ENCODE measurements around the gene RASGEF1B.
A peak's percentile ranks its signal among the peaks of the same experiment; 100 is the strongest.
"Not testable (repeated sequence)": the region's sequence is repeated elsewhere in the genome, so short reads cannot be mapped to it uniquely, and the experiment has no call there.

The RASGEF1B gene

DNA sequence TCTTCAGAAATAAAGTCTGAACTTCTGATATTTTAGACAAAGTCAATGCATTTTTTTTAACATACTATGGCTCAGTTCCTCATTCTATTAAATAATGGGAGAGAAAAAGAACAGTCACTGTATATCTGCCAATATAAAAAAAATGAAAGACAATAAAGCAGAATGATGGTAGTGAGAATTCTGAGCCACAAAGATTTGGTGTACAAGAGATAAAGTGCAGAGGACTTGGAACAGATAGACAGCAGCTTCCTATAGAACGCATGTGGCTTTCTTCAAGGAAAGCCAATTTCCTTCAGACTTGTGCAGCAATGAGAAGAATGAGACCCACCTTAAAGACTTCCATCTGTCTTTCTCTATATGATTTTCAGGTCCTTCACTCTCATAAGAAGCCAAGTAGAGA, 39.7 kb downstream of the RASGEF1B start:
- no peak for DNase-seq

DNA sequence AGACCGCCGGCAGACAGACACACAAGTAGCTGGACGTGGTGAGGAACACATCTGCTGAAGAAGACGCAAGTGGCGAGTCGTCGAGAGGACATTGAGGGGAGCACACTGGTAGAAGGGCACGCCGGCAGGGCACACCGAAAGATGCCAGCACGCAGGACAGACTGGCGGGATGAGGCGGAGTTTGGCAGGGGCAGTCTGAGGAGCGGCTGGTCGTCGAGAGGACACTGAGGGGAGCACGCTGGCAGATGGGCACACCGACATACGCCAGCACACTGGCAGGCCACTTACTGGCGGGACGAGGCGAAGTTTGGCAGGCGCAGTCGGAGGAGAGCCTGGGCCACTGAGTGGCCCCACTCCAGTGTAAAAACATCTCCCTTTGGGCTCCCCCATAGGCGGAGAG, 42.1 kb downstream of the RASGEF1B start:
- no peak for DNase-seq

DNA sequence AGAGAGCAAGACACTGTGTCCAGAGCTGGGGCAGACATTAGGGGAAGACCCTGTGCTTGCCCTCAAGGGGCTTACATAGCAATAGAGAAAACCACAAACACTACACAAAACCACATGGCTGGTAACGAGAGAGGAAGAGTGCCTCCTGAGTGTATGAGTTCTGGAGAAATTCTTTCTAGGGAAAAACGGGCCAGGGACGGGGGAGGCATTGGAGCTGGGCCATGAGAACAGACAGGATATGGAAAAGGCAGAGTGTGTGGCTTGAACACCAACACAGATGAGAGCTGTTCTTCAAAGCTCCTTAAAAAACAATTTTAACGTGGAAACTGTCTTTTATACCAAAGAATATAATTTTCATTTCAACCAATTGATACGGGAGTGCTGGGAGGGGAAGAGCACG, 42.7 kb downstream of the RASGEF1B start:
- DNase-seq, result no peak

DNA sequence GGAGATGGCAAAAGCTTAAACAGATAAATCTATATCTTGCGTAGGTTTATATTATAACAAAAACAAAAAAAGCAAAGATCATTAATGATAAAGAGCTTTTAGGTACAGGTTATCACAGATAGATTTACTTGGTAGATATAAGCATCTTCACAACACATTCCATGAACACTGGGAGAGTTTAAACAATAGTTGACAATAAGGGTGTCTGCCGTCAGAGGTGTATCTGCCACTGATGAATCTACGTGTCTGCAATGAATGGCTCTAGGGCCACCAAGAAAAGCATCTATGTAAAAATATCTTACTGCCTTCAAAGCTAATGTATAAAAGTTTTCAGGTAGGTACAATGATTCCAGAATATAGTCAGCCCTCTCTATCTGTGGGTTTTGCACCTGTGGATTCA, 43.7 kb downstream of the RASGEF1B start:
- no peak for DNase-seq

DNA sequence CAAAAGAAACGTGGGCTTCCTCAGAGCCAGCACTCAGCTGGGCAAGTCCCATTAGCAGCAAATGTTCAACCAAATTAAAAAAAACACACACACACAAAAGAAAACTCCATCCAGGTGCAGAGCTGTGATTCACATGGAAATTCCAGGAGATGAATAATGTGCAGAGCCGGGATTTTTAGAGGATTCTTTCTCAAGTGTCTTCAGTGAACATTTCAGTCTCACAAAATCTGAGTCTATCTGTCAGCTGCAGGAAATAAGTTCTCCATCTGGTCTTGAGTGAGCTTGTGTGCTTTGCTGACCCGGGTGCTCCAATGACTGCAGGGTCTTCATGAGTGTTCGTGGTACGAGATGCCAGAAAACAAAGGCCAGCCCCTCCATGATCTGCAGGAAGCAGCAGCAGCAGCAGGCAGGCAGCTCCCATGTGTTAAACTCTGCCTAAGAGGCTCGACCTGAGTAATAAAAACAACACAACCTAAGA, 44.3 kb downstream of the RASGEF1B start:
- no peak for DNase-seq

DNA sequence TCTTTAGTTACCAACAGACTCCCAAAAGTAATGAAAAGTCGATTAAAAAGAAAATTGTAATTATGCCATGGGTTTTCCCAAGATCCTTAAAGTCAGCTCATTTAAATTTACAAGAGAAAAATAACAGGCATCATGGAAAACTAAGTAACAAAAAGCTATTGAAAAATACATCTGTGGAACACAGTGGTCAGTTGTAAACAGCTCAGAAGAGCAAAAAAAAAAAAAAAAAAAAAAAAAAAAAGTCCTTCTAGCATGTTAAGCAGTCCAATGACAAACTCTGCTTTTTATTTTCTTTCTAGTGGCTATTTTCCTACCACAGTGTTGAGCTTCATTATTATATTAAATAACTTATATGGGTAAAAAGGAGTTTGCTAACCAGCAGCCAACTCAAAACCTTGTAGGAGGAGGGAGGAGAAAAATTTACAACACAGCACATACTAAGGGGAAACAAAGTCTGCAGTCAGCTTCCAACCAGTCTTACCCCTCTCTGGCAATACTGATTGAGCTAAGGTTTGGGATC, 44.9 kb downstream of the RASGEF1B start:
- no peak for DNase-seq

DNA sequence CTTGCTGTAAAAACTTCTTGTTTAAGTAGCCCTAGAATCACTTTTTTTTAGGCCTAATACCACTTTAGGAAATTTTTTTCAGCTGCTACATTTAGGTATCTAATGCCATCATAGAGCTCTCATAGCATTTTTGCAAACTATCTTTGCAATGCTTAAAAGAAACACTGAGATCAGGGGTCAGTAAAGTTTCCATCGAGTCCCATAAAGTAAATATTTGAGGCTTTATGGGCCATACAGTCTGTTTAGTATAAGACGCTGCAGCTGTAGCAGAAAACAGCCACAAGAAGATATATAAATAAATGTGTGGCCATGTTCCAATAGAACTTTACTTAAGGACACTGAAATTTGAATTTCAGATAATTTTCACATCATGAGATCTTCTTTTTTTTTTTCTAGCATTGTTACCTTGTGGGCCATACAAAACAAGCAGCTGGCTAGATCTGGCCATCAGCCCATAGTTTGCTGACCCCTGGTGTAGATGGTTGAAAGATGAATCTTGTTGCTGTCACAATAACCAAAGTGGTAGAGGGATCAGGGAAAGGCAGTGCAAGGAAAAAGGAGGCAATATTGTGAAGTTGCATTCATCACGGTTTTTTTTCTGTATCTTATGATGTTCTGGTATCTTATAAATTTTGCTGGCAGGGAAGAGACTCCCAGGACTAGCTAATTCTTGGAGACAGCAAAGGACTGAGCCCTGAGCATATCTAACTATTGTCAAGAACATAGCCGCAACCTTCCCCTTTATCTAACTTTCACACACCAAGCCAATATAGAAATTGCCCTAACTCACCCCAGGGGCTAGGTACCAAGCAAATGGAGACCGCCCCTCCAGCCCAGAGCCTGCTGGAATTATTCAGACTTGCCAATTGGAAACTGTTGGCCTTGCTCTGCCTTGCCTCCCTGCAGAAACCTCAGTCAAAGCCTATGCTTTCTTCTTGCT, 46.6 kb downstream of the RASGEF1B start:
- DNase-seq, result no peak

DNA sequence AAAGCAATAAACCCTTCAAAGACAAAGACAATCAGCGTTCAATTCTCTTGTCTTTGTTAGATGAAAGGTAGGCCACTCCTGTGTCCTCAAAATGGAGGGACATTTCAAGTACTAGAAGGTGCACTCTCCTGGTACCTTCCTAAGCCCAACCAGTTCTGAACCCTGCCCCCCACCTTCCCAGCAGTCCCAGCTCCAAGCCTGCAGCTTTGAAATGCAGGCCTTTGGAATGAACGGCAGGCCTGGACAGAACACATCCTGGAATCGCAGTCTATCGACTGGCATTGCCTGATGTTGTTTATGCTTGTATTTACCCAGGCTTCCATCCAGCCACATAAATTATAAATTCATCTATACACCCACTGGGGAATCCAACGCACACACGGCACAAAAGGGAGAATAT, 47.4 kb downstream of the RASGEF1B start:
- DNase-seq, result no peak

DNA sequence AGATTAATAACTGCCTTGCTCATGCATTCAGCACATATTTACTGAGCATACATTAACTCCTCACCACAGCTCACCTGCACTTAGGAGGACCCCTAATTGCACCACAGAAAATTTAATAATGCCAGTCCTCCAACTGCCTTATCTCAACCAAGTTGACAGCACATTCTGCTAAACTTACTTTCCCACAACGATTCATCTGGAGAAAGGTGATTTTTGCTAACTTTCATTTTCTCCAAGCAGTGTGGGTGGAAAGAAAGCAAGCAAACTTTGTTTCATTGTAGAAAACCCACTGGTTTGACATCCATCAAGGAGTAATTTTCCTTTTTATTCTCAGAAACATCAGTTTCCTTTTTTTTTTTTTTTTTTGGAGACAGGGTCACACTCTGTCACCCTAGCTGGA, 49.1 kb downstream of the RASGEF1B start:
- peak in 1 of 4 experiments; percentile 28 for DNase-seq

DNA sequence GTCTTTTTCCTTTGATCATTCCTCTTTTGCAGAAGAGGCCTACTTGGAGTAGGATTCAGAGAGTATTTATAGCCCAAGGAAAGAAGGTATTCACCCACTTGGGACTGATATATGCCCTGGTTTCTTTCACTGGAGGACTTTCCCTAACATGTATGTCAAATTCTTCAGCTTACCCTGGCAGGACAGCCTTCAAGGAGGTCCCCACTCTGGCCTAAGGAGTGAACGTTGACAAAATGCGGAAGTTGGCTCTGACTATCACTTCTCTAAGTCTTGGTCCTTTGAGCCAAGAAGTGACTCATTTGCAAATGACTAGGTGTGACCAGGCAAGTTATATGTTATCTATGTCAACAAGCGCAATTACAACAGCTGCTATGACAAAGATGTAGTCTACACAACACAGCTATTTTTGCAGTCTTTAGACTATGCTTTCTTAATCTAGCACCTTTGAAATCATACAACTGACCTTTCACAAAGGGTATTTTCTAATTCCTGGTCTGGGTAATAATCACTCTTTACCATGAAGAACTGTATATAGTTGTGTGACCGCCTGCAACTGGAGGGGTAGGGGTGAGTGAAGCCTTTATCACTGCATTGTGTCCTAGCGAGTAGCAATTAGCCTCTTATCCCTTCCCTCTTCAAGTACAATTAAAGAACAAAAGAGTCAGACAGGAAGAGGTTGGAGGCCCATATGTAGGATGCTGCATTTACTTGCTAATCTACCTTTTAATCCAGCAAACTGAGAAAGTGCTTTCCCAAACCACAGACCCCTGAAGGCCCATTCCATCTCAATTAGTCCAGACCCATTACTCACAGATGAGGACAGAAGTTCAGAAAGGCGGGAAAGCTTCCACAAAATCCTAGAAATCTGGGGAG, 50.1 kb downstream of the RASGEF1B start:
- peak; percentile 84 to 97 (median 91) for DNase-seq

DNA sequence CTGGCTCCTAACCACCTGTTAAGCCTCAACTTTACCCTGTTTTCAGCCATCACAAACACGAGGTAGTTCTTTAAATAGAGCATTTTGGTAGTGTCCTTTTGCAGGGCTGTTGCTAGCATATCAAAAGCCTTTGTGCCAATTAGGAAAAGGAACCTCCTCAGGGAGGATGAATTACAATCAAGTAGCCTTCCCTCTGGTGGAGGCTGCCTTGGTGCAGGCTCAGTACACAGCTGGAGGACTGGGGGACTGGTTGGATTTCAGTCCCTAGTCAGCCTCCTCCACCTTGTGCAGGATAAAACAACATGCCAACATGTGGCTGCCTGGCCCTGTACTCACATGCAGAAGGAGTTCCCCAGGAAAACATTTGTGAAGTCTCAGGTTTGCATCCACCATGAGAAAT, 53.1 kb downstream of the RASGEF1B start:
- peak in 1 of 4 experiments; percentile 40 for DNase-seq

DNA sequence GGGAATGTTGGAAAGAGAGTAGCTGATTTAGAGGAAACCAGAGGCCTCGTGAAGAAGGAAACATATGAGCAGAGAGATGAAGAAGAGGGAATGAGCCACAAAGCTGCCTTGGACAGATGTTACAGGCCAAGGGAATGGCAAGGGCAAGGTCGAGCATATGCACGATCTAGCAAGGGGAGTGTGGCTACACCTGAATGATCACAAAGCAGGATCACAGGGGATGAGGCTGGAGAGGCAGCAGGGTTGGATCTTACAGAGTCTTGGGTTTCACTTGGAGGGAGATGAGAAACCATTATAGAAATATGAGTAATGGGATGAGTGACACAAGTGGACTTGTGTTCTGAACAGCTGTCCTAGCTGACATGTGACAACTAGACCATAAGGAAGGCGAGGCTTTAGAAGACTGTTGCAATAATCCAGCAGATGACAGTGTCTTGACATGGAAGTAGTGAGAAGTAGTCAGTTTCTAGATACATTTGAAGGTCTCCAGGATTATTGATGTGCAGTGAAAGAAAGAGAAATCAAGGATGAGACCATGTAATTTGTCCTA, 58.7 kb downstream of the RASGEF1B start:
- peak; percentile 54 to 90 (median 75) for DNase-seq

DNA sequence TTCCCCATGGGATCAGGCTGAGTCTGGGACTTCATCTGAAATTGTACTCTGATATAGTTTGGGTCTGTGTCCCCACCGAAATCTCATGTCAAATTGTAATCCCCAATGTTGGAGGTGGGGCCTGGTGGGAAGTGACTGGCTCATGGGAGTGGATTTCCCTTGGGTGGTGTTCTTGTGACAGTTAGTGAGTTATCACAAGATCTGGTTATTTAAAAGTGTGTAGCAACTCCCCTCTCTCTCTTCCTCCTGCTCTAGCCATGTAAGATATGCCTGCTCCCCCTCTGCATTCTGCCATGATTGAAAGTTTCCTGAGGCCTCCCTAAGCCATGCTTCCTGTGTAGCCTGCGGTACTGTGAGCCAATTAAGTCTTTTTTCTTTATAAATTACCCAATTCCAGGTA, 61.0 kb downstream of the RASGEF1B start:
- DNase-seq, result peak; percentile 45 to 77 (median 68)

DNA sequence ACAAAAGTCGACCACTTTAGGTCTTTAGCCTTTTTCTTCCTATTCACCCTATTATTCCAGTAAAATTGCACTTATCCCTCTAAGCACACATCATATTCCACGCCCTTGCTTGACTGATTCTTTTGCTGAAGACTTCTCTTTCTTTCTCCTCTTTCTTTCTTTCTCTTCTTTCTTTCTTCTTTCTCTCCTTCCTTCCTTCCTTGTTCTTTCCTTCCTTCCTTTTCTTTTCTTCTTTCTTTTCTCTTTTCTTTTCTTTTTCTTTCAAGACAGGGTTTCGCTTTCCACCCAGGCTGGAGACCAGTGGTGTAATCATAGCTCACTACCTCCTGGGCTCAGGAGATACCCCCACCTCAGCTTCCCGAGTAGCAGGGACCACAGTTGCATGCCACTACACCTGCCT, 61.9 kb downstream of the RASGEF1B start:
- DNase-seq, result no peak

DNA sequence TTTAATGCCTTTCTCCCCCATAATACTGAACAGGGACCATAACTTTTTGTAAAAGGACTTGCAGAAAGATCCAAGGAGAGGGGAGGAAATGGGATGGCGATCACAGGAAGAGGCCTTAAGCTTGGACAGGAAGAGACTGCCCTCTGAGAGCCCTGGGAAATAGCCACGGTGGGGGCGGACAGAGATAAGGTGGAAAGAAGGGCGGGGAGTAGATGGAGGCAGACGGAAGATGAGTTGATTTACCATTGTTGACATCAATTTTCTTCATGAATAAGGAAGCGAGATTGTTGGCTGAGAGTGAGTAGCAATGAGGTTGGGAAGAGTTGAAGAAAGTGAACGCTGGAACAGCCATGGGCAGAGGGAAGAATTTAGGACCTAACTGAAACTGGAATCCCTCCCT, 63.4 kb downstream of the RASGEF1B start:
- no peak for DNase-seq

DNA sequence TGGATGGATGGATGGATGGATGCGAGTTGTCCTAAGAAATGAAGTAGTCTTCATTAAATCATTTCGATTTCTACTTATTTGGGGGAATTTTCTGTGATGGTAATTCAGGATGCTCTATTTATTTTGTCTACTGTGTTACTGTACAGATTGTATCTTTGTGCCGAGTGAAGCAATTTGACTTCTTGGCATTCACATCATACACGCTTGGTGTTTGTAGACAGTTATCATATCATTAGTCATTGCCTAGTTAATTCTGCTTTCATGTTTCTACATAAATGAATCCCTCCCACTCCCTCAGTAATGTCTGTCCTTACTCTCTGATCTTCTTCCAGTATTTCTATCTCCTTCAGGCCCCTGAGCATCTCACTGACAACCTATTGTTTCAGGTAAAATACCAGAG, 64.0 kb downstream of the RASGEF1B start:
- peak in 2 of 4 experiments; percentile 34 to 43 for DNase-seq

DNA sequence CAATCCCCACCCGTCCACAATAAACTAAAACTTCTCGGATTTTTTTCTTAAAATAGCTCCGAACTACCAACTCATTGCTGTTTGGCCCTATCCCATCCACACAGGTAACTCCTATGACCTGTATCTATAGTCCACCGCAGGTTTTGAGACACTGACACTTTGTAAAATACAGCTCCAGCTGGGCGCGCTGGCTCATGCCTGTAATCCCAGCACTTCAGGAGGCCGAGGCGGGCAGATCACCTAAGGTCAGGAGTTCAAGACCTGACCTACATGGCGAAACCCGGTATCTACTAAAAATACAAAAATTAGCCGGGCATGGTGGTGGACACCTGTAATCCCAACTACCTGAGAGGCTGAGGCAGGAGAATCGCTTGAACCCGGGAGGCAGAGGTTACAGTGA, 65.2 kb downstream of the RASGEF1B start:
- not testable (repeated sequence) for DNase-seq

DNA sequence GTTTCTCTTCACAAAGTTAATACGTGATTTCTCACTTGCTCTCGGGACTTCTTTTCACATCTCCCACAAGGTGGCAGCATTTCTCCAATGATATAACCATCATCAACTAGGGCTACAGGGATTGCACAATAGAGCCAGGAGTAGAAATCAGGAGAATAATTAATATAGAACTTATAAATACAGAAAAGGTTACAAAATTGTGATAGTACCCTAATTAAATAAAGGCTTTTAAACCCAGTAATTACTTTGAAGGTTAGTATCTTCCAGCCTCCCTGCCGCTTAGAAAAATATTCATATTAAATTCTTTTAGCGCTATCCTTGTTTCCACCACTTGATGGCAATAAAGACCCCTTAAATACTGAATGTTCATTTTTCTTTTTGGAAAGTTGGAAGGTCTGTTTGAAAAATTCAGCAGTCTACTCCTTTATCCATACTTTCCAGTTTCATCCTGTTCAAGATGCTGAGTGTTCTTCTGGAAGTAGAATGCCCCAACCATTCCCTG, 65.8 kb downstream of the RASGEF1B start:
- peak; percentile 62 to 95 (median 86) for DNase-seq

DNA sequence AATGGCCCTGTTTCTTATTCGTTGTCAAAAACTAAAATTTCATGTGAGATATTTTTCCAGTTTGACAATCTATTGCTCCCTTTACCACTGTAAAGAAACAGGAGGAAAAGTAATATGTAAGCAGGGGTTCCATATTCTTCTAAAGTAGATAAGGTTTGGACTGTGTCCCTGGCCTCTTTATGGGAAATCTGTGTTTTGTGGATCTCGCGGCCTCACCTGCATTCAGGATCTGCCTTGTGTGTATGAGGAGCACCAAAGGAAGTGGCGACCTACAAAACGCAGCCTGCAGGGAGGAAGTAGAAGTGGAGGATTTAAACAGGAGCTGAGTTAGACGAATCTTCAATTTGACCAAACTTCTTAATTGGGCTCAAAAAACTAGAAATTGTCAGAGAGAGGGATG, 67.0 kb downstream of the RASGEF1B start:
- DNase-seq, result no peak

DNA sequence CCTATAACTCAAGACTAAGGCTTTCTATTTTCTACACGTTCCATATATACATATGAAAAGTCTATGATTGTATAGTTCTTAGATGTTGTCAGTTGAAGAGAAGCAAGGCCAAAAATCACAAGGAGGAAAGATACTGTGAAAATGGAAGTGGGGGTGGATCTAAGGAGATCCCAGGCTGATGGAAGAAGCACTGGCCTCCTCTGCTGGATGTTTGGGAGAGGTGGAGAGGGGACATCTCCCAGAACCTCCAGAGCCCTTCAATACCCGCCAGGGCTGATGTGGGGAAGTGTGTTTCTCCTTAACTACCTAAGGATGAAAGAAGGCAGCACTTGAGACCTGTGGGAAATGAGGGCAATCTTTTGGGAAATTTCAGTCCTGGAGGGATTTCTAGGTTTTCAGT, 67.4 kb downstream of the RASGEF1B start:
- no peak for DNase-seq

DNA sequence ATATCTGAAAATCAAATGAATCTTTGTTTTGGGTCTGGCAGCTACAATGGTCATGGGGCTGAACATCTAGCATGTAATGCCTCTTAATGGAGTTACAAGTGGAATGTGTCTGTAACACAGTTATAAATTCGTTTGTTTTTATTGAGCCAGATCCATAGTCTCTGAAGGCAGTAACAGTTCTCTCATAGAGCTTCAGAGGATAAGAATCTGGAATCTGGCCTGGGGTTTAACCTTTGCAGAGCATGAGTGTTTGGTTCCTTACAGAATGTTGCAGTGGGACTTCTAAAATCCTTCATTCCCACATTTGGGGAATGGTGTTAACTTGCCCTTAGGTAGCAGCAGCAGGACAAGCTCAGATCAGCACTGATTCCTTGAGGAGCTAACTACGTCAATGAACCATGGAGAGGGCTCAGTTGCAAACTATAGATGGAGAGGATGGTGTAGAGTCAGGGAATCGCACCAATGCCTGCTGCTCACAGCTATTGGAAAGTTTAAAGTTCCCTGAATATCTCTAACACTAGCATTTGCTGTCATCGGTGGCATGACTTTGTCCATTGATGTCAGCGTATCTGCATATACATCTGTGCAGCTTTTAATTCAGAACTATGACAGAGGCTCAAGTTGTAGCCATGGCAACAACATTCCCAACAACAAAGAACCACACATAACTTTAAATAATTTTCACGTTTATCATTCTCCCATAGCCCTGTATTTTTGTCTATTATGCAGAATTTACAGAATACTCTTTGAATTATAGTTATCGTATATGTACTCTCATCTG, 72.2 kb downstream of the RASGEF1B start:
- no peak for DNase-seq

DNA sequence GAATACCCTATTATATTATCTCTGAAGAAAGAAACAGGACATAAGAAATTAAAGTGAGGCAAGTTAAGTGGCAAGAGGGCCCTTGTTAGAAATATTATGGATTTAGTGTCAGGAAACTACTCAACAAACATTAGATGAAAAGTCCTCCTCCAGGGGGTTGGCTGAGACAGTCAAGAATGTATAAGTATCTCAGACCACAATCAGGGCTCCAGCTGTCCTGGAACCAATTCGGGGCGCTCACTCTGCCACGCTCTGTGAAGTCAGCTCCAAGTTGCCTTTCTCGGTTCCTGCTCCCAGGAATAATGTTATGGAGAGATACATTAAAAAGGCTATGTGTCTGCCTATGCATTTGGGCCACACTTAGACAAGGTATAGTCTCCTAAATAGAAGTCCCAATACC, 73.3 kb downstream of the RASGEF1B start:
- no peak for DNase-seq
